OCI-LY1 (cell line): ENCODE measurements around the gene BACH2.
"Not testable (repeated sequence)": the region's sequence is repeated elsewhere in the genome, so short reads cannot be mapped to it uniquely, and the experiment has no call there.

Source experiments
- CTCF ChIP-seq: fragments of 200-600 bp; sonication (generic), shearing (Covaris generic); IDR thresholded peaks from 2 replicates; pipeline ENCODE4 v1.5.1; 2017; ENCODE audit warnings: mild to moderate bottlenecking, antibody characterized with exemption, low read length, moderate library complexity, mixed read lengths
- EZH2 ChIP-seq: fragments of 200-600 bp; sonication (generic), shearing (Covaris generic); IDR thresholded peaks from 2 replicates; pipeline ENCODE4 v1.8.0; 2017; ENCODE audit warnings: borderline replicate concordance, mixed run types, mild to moderate bottlenecking, antibody characterized with exemption, low read length, moderate library complexity, mixed read lengths

GRCh38 chr6:89971338-89972024, 325.2 kb downstream of the BACH2 start:
- not testable (repeated sequence) for TF ChIP-seq CTCF, EZH2
